Smooth muscle cell of the brain vasculature (primary cell): ENCODE data around the gene MISP3.

Experiments used
- DNase-seq: peaks from one replicate; pipeline ENCODE4 v3.0.0-alpha.2; 2012; ENCODE audit warnings: low read depth, low spot score

Gene MISP3

DNA sequence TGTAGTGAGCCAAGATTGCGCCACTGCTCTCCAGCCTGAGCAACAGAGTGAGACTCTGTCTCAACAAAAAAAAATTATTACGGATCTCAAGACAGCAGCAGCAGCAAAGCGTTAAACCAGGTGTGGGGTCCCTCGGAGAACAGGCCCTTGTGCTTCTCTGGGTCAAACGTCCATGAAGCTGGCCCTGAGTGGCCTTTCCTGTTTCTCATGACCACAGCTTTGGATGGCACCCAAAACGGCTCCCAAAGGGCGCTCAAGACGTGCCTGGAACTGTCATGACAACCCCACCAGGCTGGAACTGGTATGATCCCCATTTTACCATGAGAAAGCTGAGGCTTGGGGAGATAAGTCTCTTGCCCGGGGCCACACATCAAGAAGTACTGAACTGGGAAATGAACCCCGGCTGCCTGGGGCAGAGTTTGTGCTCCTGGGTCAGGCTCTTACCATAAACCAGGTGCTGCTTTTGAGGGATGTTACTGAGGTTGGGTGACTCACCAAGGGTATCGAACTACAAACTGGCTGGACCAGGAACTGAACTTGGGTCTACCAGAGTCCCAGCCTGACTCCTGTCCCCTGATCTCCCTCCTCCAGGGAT is 29.6 kb downstream of the MISP3 start:
- no peak for DNase-seq

DNA sequence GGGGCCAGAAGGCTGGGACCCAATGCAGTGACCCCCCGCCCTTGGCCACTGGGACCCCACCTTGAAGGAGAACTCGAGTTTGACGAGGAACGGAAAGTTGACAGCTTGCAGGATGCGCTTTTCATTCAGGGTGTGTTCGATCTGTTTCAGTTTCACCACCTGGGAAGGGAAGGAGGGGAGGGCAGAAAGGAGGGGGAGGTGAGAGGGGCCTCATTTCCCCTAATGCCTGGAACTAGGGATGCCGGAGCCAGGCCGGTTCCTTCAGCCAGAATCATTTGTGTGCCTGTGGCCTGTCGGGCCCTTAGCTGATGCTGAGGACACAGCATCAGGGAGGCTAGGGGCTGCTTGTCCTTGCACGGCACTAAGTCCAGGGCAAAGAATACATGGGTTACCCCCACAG is 30.2 kb downstream of the MISP3 start:
- DNase-seq, result no peak

DNA sequence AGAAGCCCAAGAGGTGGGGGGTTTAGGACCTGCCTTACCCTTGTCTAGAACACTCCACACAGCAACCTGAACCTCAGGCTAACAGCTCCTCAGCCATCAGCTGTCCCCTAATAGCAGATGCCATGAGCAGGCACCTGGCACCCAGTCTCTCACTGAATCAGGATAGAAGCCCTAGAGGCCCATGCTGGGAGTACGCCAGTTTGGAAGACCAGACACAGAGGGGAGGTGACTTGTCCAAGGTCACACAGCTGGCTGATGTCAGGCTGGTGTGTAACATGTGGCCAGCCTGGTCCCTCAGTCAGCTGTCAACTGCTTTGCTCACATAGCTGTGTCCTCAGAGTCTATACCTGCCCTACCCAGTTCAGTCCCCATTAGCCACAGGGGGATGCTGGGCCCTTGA is 30.7 kb downstream of the MISP3 start:
- no peak for DNase-seq

- DNase-seq, result no peak
Observed at GRCh38 chr19:14105680-14106079, 33.1 kb downstream of the MISP3 start.

GRCh38 chr19:14106840-14107239 is 34.3 kb downstream of the MISP3 start:
- DNase-seq, result no peak

DNA sequence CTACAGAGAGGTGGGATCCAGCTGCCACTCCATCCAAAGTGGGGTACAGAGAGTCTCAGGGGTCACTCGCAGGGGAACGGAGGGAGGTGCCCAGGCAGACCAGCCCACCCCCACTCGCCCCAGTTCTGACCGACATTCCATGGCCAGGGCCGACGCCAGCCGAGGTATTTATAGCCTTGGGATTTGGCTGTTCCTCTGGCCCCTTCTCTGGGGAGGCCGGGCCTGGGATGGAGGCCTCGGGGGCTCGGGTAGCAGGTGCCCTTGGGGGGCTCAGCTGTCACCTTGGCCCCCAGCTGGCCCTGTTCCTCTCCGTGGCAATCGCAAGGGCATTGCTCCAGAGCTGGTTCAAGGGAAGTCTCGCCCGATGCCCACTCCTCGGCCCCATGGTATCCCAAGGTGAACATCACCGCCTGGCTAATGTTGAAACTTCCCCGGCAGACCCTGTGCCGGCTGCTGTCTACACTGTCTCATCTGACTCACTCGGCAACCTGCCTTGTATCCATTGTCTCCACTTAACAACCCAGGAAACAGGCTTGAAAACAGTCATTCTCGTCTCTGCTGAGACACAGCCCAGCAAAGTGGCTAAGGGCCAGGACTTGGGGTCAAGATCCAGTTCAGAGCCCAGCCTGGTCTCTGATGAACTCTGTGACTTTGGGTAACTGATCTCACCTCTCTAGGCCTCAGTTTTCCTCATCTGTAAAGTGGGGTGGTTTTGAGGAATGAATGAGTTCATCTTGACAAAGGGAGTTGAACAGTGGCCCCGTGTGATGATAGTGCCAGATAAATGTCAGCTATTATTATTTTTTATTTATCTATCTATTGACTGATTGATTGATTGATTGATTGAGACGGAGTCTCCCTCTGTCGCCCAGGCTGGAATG is 35.2 kb downstream of the MISP3 start:
- DNase-seq, result no peak

- DNase-seq, result no peak
Observed at GRCh38 chr19:14110650-14111049, 38.1 kb downstream of the MISP3 start.

GRCh38 chr19:14111486-14111885 is 38.9 kb downstream of the MISP3 start:
- no peak for DNase-seq

- no peak for DNase-seq
Observed at GRCh38 chr19:14112051-14112808, 39.6 kb downstream of the MISP3 start.

GRCh38 chr19:14112809-14113385 is 40.3 kb downstream of the MISP3 start:
- no peak for DNase-seq

DNA sequence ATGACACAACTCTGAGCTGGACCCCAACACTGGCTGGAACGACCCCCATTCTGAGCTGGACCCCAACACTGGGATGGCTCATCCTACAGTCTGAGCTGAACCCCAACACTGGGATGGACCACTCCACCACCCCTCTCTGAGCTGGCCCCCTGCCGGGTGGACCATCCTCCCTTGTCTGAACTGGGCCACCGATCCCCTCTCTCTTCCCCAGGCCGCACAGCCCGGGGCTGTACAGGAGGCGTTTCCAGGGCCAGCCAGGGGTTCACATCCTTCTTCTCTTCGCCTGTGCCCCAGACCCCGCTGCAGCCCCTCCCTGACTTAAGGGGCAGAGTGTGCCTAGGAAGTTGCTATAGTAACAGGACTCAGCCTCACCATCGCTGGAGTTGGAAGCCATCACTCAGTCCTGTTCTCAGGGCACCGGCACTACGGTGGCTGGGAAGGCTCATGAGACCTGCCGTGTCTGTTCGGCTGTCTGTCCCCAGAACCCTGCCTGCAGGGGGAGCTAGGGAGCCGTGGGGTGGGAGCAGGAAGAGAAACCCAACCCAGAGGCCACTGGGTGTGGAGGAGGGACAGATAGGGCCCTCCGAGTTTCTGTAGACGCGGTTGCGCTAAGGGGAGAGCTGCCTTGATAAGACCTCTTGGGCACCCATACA is 41.3 kb downstream of the MISP3 start:
- no peak for DNase-seq

GRCh38 chr19:14114439-14114838 is 41.9 kb downstream of the MISP3 start:
- DNase-seq, result no peak

DNA sequence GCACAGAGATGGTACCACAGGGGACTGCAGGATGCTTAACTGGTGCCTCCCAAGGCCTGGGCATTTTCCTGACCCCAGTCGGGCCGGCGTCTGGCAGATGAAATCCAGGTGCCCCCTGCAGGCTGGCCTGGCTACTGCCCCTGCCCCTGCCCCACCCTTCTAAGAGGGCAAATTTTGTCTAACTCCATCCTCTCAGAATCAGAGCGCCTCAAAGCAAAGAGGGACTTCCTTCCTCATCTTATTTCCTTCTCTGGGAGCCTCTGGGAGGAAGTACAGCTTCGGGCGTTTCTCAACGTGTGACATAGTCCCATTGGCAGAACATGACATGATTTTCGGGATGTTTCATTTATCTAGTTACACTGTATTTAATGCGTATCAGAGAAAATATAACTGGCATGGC is 42.3 kb downstream of the MISP3 start:
- no peak for DNase-seq

GRCh38 chr19:14115756-14116155 is 43.2 kb downstream of the MISP3 start:
- no peak for DNase-seq

- no peak for DNase-seq
Observed at GRCh38 chr19:14116525-14116917, 43.9 kb downstream of the MISP3 start.

DNA sequence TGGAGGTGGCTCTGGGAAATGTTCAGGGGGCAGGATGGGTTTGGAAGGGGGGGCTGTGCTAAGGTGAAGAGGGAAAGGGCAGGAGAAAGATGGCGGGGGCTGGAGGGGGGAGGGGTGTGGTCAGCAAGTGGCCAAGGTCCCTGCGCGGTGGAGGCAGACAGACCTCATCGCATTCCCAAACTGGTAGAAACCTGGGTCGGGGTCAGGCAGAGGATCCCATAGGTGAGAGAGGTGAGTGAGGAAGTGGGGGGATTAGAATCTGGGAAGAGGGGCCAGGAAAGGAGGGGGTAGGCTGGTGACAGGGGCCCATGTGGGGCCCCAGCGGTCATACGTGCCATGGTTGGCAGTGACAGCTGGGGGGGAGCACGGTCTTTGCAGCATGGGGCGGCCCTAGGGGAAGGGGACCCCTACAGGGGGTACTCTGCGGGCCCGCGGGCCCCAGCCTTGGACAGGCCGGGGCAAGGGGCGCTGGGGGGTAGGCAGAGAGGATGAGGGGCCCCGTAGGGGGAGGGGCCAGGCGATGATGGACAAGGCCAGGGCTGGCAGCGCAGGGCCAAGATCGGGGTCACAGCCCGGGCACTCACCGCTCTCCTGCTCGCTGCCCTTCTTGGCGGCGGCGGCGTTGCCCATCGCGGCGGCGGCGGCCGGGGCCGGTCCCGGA is 44.5 kb downstream of the MISP3 start:
- no peak for DNase-seq

DNA sequence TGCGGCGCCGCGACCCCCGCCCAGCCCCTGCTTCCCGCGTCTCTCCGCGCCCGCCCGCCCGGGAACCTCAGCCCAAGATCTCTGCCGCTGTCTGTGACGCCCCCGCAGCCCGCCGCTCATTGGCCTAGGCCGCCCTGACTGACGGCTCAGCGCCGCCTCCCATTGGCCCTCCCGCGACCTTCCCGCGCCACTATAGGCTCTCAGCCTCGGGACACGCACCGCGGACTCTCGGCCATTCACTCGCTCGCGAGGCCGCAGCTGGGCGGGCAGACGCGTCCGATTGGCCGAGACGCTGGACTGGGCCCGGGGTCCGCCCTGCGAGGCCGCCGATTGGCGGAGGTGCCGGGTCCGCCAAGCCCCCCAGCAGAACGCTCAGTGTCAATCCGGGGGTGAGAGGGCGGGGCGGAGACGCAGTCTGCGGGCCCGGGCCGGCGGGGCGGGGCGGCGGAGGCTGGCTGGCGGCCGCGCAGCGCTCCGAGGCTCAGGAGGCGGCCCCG is 45.1 kb downstream of the MISP3 start, which contains the start of gene PRKACA:
Gene PRKACA (minus strand): TSS at position 95 of the 497 bp plus-strand sequence. CDS start 215 bp downstream, outside the sequence.
- peak; percentile 96 for DNase-seq

DNA sequence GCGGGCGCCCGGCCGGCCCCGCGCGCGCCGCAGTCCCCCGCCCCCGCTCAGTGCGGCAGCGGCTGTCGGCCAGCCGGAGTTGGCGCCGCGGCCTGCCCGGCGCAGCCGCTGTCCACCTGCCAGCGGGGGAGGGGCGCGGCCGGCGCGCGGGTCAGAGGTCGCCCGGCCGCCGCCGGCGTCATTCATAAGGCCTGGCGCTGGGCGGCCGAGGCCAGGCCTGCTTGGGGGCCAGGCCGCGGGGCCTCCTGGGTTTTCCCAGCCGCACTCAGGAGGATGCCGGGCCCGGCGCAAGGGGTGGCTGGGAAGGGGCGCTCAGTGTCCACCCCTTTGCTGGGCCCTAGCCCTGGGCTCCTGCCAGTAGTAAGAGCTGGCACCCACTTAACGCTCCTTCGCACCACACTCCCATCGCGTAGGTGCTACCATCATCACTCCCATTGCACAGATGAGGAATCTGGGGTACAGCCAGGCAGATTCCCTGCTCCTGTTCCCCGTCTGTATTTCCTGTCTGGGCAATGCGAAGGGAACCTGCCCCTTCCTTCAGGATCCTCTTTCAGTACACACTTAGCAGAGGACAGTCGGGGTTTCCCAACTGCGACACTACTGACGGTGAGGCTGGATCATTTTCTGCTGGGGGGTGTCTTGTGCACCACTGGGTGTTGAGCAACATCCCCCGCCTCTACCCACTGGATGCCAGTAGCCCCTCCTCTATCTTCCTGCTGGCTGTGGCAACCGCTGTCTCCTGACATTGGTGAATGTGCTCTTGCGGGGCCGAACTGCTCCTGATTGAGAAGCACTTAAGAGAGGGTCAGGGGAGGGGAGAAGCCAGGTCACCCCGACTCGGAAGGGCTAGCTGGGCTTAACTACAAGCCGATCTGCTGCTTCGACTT is 45.8 kb downstream of the MISP3 start:
- no peak for DNase-seq

GRCh38 chr19:14119146-14119545 is 46.6 kb downstream of the MISP3 start:
- DNase-seq, result no peak
